ENCODE data around the gene MRPL23. TPM values are rescaled to one million over a fixed set of nuclear protein-coding genes. Genes with fewer than 3 reads are reported as not detected.

MRPL23 gene
- total and polyA plus RNA-seq, 2 donors (not counting 3 experiments of a cell fraction or from before 2014, with no cell fraction given): 72.7 to 222 TPM

- H3K27ac ChIP-seq (ENCODE audit: insufficient read depth, low read depth, low read length): no peak overlapping the region
- dilution Hi-C loops (cut with MboI; ENCODE audit: extremely low pct_ligation_motif_present, low sequenced_read_pairs): no loop called here
Observed at GRCh38 chr11:1922481-1923081, 24.6 kb upstream of the MRPL23 start.

DNA sequence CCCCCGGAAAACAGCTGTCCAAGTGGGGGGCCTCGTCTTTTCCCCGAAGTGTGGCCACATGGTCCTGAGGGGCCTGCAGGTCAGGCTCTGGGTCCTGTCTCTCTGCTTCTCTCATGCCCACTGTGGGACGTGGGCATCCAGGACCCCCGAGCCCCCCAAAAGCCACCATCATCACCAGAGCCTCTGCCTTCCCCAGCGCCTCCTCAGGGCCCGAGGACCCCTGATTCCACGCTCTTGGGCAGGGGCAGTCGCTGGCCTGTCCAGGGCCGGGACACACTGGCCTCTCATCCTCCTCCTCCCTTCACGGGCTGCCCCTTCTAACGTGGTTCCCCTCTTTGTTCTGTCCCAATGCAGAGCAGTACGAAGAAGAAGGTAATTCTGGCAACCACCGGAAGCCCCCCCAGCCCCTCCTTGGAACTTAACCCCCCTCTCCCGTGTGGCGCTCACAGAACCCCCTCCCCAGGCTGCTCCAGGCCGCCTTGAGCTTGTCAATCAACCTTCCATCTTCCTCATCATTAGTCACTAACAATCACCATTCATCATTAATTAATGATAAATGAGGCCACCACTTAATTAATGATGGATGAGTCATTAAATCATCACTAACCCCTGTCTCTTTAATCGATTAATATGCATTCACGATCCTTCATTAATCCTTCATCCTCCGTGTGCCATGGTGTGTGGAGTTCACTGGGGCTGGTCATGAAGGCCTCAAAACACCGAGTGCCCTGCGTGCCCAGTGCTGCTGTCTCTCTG, 23.8 kb upstream of the MRPL23 start:
- Histone ChIP-seq H3K27ac (ENCODE audit: insufficient read depth, low read depth, low read length) (no peak overlapping the region), H3K4me3 (replicated peaks in 1 of 3; ENCODE audit: insufficient read depth in 1 of 3, low read depth in 1 of 3, low read length in 3 of 3) (no peak overlapping the region), H2AFZ (ENCODE audit: low read depth, low read length) (no peak overlapping the region), H3K9me3 (replicated peaks; ENCODE audit: control insufficient read depth, insufficient read depth, low read length) (no peaks in the 10 kb centered on the region), H3K4me2 (ENCODE audit: insufficient read depth, low read length) (no peak overlapping the region), H3K36me3 (ENCODE audit: control insufficient read depth in 2 of 2, extremely low read depth in 1 of 2, insufficient read depth in 2 of 2, low read length in 2 of 2) (no peaks in the 10 kb centered on the region), H3K9ac (replicated peaks; ENCODE audit: extremely low read depth, insufficient read depth, low read length) (no peak overlapping the region), H3K79me2 (ENCODE audit: control insufficient read depth, insufficient read depth, low read length) (no peaks in the 10 kb centered on the region), H3K4me1 (ENCODE audit: control insufficient read depth, extremely low read depth, insufficient read depth, low read length) (no peaks in the 10 kb centered on the region), H3K9me1 (replicated peaks; ENCODE audit: control insufficient read depth, extremely low read depth, insufficient read depth, low read length) (no peaks in the 10 kb centered on the region), H4K20me1 (replicated peaks; ENCODE audit: control insufficient read depth, extremely low read depth, insufficient read depth, low read length) (no peaks in the 10 kb centered on the region), H3K27me3 (ENCODE audit: control insufficient read depth in 2 of 2, insufficient read depth in 2 of 2, low read length in 2 of 2) (no peaks in the 10 kb centered on the region)
- TF ChIP-seq GATA2 (IDR thresholded peaks at IDR 0.05; ENCODE audit: insufficient read depth, insufficient read length, low read depth, low read length) (no peak), JUN (IDR thresholded peaks at IDR 0.05; ENCODE audit: borderline replicate concordance, insufficient read depth, insufficient read length, low read depth) (no peak), POLR2AphosphoS5 (IDR thresholded peaks at IDR 0.05; ENCODE audit: insufficient read depth, low read depth, low read length) (no peak)
- TF ChIP-seq, protein P1, sequence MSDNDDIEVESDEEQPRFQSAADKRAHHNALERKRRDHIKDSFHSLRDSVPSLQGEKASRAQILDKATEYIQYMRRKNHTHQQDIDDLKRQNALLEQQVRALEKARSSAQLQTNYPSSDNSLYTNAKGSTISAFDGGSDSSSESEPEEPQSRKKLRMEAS (IDR thresholded peaks at IDR 0.05; ENCODE audit: insufficient read depth, insufficient read length): no peak
- CTCF ChIA-PET: interaction anchor here (2.3 kb wide), 1 partner anchor 41 kb away, joined by 20 read pairs; no protein-coding TSS in a partner anchor
- POLR2A ChIA-PET: no interaction called here
- no TSS peak for BruUV-seq (replicated peaks)
- intact Hi-C loops (cut with micrococcal nuclease): no loop called here
- dilution Hi-C loops (cut with MboI; ENCODE audit: extremely low pct_ligation_motif_present, low sequenced_read_pairs): no loop called here
- DNase-seq (ENCODE audit: low read depth, low spot score) (no peak), FAIRE-seq (no peak)

More at GRCh38 chr11:1922481-1923081, 24.6 kb upstream of the MRPL23 start:
- DNase-seq (ENCODE audit: low read depth, low spot score): no peak
- Histone ChIP-seq H3K9me3 (replicated peaks; ENCODE audit: control insufficient read depth, insufficient read depth, low read length) (no peaks in the 10 kb centered on the region), H3K36me3 (ENCODE audit: control insufficient read depth in 2 of 2, extremely low read depth in 1 of 2, insufficient read depth in 2 of 2, low read length in 2 of 2) (no peaks in the 10 kb centered on the region), H3K4me1 (ENCODE audit: control insufficient read depth, extremely low read depth, insufficient read depth, low read length) (no peaks in the 10 kb centered on the region), H2AFZ (ENCODE audit: low read depth, low read length) (no peak overlapping the region), H3K27me3 (ENCODE audit: control insufficient read depth in 2 of 2, insufficient read depth in 2 of 2, low read length in 2 of 2) (no peaks in the 10 kb centered on the region), H4K20me1 (replicated peaks; ENCODE audit: control insufficient read depth, extremely low read depth, insufficient read depth, low read length) (no peaks in the 10 kb centered on the region), H3K79me2 (ENCODE audit: control insufficient read depth, insufficient read depth, low read length) (no peaks in the 10 kb centered on the region), H3K4me2 (ENCODE audit: insufficient read depth, low read length) (no peak overlapping the region), H3K9ac (replicated peaks; ENCODE audit: extremely low read depth, insufficient read depth, low read length) (no peak overlapping the region), H3K4me3 (replicated peaks in 1 of 3; ENCODE audit: insufficient read depth in 1 of 3, low read depth in 1 of 3, low read length in 3 of 3) (no peak overlapping the region), H3K9me1 (replicated peaks; ENCODE audit: control insufficient read depth, extremely low read depth, insufficient read depth, low read length) (no peaks in the 10 kb centered on the region)
- ChIA-PET CTCF (interaction anchor here (1.0 to 2.3 kb wide), 6 partner anchors 20 to 270 kb away, joined by 3 to 20 read pairs (median 6); no protein-coding TSS in a partner anchor), POLR2A (no interaction called here)
- TF ChIP-seq GATA2 (IDR thresholded peaks at IDR 0.05; ENCODE audit: insufficient read depth, insufficient read length, low read depth, low read length) (no peak), POLR2AphosphoS5 (IDR thresholded peaks at IDR 0.05; ENCODE audit: insufficient read depth, low read depth, low read length) (no peak), POLR2A (IDR thresholded peaks at IDR 0.05; ENCODE audit: low read depth, low read length) (no peak), FOS (IDR thresholded peaks at IDR 0.05; ENCODE audit: borderline replicate concordance, insufficient read depth, low read length) (no peak)
- intact Hi-C loops (cut with micrococcal nuclease): no loop called here
- no TSS peak for BruUV-seq (replicated peaks)
- no peak for FAIRE-seq
